ENCODE results near the gene RAB28.

The RAB28 gene

DNA sequence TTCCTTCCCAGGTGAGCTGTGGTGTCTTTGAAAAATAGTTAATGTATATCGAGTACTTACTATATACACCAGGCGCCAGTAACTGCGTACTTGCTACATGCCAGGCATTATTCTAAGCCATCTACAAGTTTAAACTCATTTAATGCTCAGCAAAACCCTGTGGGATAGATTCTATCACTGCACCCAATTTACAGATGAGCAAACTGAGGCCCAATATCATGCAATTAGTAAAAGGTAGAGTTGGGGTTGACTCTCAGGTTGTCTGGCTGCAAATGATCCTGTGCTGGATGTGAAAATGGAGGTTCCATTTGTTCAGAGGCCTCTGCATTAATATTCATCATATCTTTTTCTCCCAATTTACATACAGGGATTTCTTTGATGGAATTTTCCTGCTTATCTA, 42.5 kb upstream of the RAB28 start:
- Histone ChIP-seq H3K27me3 (peaks cover 99 to 100% (median 100%) of the 10 kb centered on the region in 11 experiments), H3K4me2 (no peak overlapping the region), H3K4me1 (peaks cover 16 to 23% (median 18%) of the 10 kb centered on the region in 10 experiments), H3K9me3 (replicated peaks in 1 of 11) (peaks cover 36 to 80% (median 60%) of the 10 kb centered on the region in 11 experiments), H3K4me3 (no peak overlapping the region), H3K27ac (no peak overlapping the region), H4K20me1 (peaks cover 0 to 33% (median 8%) of the 10 kb centered on the region in 11 experiments; a peak in 5 of 22 replicates), H3K36me3 (no peaks in the 10 kb centered on the region), H3K9ac (no peak overlapping the region)
- no peak for TF ChIP-seq Cebpa-rat (IDR thresholded peaks at IDR 0.05)

DNA sequence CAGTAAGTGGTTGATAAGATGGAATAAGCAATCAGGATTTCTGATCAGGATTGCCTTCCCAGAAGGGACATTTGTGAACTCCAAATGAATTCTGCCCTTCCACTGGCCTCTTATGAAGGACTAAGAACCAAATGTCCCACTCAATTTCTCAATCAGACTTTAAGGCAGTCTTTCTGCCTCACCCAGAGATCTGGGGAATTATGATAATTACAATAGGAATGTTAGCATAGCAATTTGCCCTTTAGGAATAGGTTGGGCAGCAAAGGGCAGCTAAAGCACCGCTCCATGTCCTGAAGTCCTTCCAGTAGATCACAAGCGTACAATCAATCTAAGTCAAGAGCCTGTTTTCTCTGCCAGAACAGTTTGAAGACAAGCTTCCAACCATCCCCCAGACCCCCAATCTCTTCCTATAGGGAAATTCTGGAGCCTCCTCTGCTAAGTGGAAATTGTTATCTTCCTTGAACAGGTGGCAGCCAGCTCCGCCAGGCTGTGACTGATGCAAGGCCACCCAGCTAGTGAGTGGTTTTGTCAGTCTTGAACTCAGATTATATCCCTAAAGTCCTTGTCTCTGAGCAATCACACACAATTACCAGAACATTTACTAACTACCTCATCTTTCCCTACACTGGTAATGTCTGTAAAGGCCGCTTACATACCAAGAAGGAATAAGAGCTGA, 41.6 kb upstream of the RAB28 start:
- peaks cover 36 to 71% (median 54%) of the 10 kb centered on the region in 11 experiments for H3K9me3 ChIP-seq (replicated peaks in 1 of 11)
- H3K4me3 ChIP-seq: no peak overlapping the region
- no peak overlapping the region for H3K27ac ChIP-seq
- H3K4me1 ChIP-seq: peaks cover 16 to 23% (median 18%) of the 10 kb centered on the region in 10 experiments
- no peak overlapping the region for H3K9ac ChIP-seq
- H3K4me2 ChIP-seq: no peak overlapping the region
- TF ChIP-seq Cebpa-rat (IDR thresholded peaks at IDR 0.05): no peak
- no peaks in the 10 kb centered on the region for H3K36me3 ChIP-seq
- H3K27me3 ChIP-seq: peaks cover 99 to 100% (median 100%) of the 10 kb centered on the region in 11 experiments
- H4K20me1 ChIP-seq: peaks cover 0 to 24% (median 0%) of the 10 kb centered on the region in 11 experiments; a peak in 5 of 22 replicates

- no peak overlapping the region for H3K9ac ChIP-seq
- H3K27ac ChIP-seq: no peak overlapping the region
- 0 out of 20 replicates have a peak overlapping the region, but pooled peaks of 1 of the 10 experiments have one; percentile 7 for H3K4me3 ChIP-seq
- H3K27me3 ChIP-seq: peaks cover 89 to 100% (median 97%) of the 10 kb centered on the region in 11 experiments
- peaks cover 16 to 23% (median 18%) of the 10 kb centered on the region in 10 experiments for H3K4me1 ChIP-seq
- peaks cover 33 to 64% (median 47%) of the 10 kb centered on the region in 11 experiments for H3K9me3 ChIP-seq (replicated peaks in 1 of 11)
- no peaks in the 10 kb centered on the region for H3K36me3 ChIP-seq
- TF ChIP-seq Cebpa-rat (IDR thresholded peaks at IDR 0.05): no peak
- H4K20me1 ChIP-seq: peaks cover 0 to 17% (median 0%) of the 10 kb centered on the region in 11 experiments; a peak in 4 of 22 replicates
- no peak overlapping the region for H3K4me2 ChIP-seq
These were observed 40.5 kb upstream of the RAB28 start for GRCh38 chr4:13524504-13525243.

GRCh38 chr4:13523591-13524503, 39.7 kb upstream of the RAB28 start:
- peaks cover 0 to 17% (median 0%) of the 10 kb centered on the region in 11 experiments; a peak in 3 of 22 replicates for H4K20me1 ChIP-seq
- no peak overlapping the region for H3K9ac ChIP-seq
- peaks cover 26 to 55% (median 39%) of the 10 kb centered on the region in 11 experiments for H3K9me3 ChIP-seq (replicated peaks in 1 of 11)
- H3K27ac ChIP-seq: no peak overlapping the region
- 0 out of 20 replicates have a peak overlapping the region, but pooled peaks of 1 of the 10 experiments have one; percentile 7 for H3K4me3 ChIP-seq
- H3K27me3 ChIP-seq: peaks cover 80 to 100% (median 94%) of the 10 kb centered on the region in 11 experiments
- no peak for TF ChIP-seq Cebpa-rat (IDR thresholded peaks at IDR 0.05)
- no peaks in the 10 kb centered on the region for H3K36me3 ChIP-seq
- H3K4me1 ChIP-seq: peaks cover 14 to 18% (median 16%) of the 10 kb centered on the region in 10 experiments
- H3K4me2 ChIP-seq: no peak overlapping the region

DNA sequence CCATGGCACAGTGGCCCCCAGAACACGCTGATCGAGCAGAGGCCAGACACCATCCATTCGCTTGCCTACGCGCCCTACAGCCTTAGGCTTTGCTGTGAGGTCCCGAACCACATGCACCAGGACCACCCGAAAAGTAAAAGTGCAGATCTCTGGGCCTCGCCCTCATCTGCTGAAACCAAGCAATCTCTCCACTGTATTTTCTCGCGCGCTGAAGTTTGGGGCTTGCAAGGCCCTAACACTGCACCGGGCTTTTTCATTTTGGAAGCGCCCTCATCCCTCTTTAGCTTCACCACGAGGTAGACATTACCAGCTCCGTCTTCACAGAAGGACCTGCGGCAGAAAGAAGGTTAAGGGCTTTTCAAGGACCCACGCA, 39.0 kb upstream of the RAB28 start:
- Histone ChIP-seq H4K20me1 (peaks cover 0 to 13% (median 0%) of the 10 kb centered on the region in 11 experiments; a peak in 3 of 22 replicates), H3K9ac (no peak overlapping the region), H3K36me3 (no peaks in the 10 kb centered on the region), H3K27ac (no peak overlapping the region), H3K27me3 (peaks cover 73 to 96% (median 87%) of the 10 kb centered on the region in 11 experiments), H3K4me2 (no peak overlapping the region), H3K9me3 (replicated peaks in 1 of 11) (peaks cover 25 to 48% (median 37%) of the 10 kb centered on the region in 11 experiments), H3K4me3 (no peak overlapping the region), H3K4me1 (peaks cover 7 to 11% (median 8%) of the 10 kb centered on the region in 10 experiments)
- no peak for TF ChIP-seq Cebpa-rat (IDR thresholded peaks at IDR 0.05)

- H3K4me2 ChIP-seq: no peak overlapping the region
- H3K4me3 ChIP-seq: peak overlapping the region in 1 of 10 experiments; percentile 19; a peak in 1 of 20 replicates
- no peak overlapping the region for H3K9ac ChIP-seq
- peaks cover 25 to 45% (median 37%) of the 10 kb centered on the region in 11 experiments for H3K9me3 ChIP-seq (replicated peaks in 1 of 11)
- H3K27me3 ChIP-seq: peaks cover 67 to 90% (median 81%) of the 10 kb centered on the region in 11 experiments
- H3K36me3 ChIP-seq: no peaks in the 10 kb centered on the region
- no peak for TF ChIP-seq Cebpa-rat (IDR thresholded peaks at IDR 0.05)
- H3K27ac ChIP-seq: no peak overlapping the region
- H4K20me1 ChIP-seq: peaks cover 0 to 9% (median 0%) of the 10 kb centered on the region in 11 experiments; a peak in 3 of 22 replicates
- H3K4me1 ChIP-seq: peaks cover 2 to 6% (median 3%) of the 10 kb centered on the region in 10 experiments; a peak in 19 of 20 replicates
These were observed 38.4 kb upstream of the RAB28 start for GRCh38 chr4:13522282-13523104.

- Histone ChIP-seq H3K9me3 (replicated peaks in 1 of 11) (peaks cover 25 to 38% (median 36%) of the 10 kb centered on the region in 11 experiments), H3K4me3 (no peak overlapping the region), H3K27ac (no peak overlapping the region), H3K36me3 (no peaks in the 10 kb centered on the region), H4K20me1 (peaks cover 0 to 9% (median 0%) of the 10 kb centered on the region in 11 experiments; a peak in 2 of 22 replicates), H3K27me3 (peaks cover 52 to 77% (median 66%) of the 10 kb centered on the region in 11 experiments), H3K4me1 (no peaks in the 10 kb centered on the region), H3K4me2 (no peak overlapping the region), H3K9ac (no peak overlapping the region)
- TF ChIP-seq Cebpa-rat (IDR thresholded peaks at IDR 0.05): no peak
These were observed 36.9 kb upstream of the RAB28 start for GRCh38 chr4:13521047-13521446.

Data from BLaER1 treated with 17β-estradiol and CSF1 and Interleukin-3, amounts not matched to agents 10 nM and 100 nM (cell line).